ENCODE measurements around the gene NPB.

Gene NPB

GRCh38 chr17:81942167-81942553 lies 40.1 kb downstream of the NPB start:
- H3K27ac Mint-ChIP-seq (ENCODE audit: low read depth) = no peak overlapping the region

GRCh38 chr17:81944858-81945257 lies 42.8 kb downstream of the NPB start:
- Mint-ChIP-seq H3K4me3 (no peak overlapping the region), H3K27me3 (peaks cover 26% of the 10 kb centered on the region), H3K4me1 (no peaks in the 10 kb centered on the region), H3K9me3 (no peaks in the 10 kb centered on the region), H3K36me3 (ENCODE audit: insufficient read depth) (peaks cover 1% of the 10 kb centered on the region), H3K27ac (ENCODE audit: low read depth) (no peak overlapping the region)
- ATAC-seq (replicated peaks; ENCODE audit: extremely low read depth, poor library complexity, severe bottlenecking) (no peak), DNase-seq (ENCODE audit: low spot score in 2 of 2) (no peak)

More at GRCh38 chr17:81942167-81942553, 40.1 kb downstream of the NPB start:
- Mint-ChIP-seq H3K4me1 (peaks cover 5% of the 10 kb centered on the region), H3K27me3 (peaks cover 23% of the 10 kb centered on the region), H3K9me3 (no peaks in the 10 kb centered on the region), H3K4me3 (no peak overlapping the region), H3K36me3 (ENCODE audit: insufficient read depth) (peaks cover 1% of the 10 kb centered on the region)
- no peak for DNase-seq (ENCODE audit: low spot score in 2 of 2)
- ATAC-seq (replicated peaks; ENCODE audit: extremely low read depth, poor library complexity, severe bottlenecking) = no peak

GRCh38 chr17:81947189-81947588 lies 45.2 kb downstream of the NPB start, which contains the start of gene MYADML2:
Gene MYADML2, minus strand, starts transcription at chr17:81947233. Its CDS starts 5,492 bp downstream, at chr17:81941741.
- no peak for ATAC-seq (replicated peaks; ENCODE audit: extremely low read depth, poor library complexity, severe bottlenecking)
- Mint-ChIP-seq H3K4me3 (no peak within 1 kb of the TSS), H3K9me3 (no peaks in the 10 kb centered on the region), H3K4me1 (no peaks in the 10 kb centered on the region), H3K36me3 (ENCODE audit: insufficient read depth) (peaks cover 1% of the 10 kb centered on the region), H3K27ac (ENCODE audit: low read depth) (no peak within 1 kb of the TSS), H3K27me3 (peaks cover 15% of the 10 kb centered on the region)
- no peak for DNase-seq (ENCODE audit: low spot score in 2 of 2)

GRCh38 chr17:81948635-81949378 lies 46.8 kb downstream of the NPB start:
- Mint-ChIP-seq H3K4me3 (no peak overlapping the region), H3K27me3 (peaks cover 8% of the 10 kb centered on the region), H3K36me3 (ENCODE audit: insufficient read depth) (peaks cover 1% of the 10 kb centered on the region), H3K27ac (ENCODE audit: low read depth) (no peak overlapping the region), H3K4me1 (no peaks in the 10 kb centered on the region), H3K9me3 (no peaks in the 10 kb centered on the region)
- ATAC-seq (replicated peaks; ENCODE audit: extremely low read depth, poor library complexity, severe bottlenecking) (no peak), DNase-seq (ENCODE audit: low spot score in 2 of 2) (no peak)

GRCh38 chr17:81950501-81950900 lies 48.5 kb downstream of the NPB start:
- Mint-ChIP-seq H3K4me1 (no peaks in the 10 kb centered on the region), H3K4me3 (no peak overlapping the region), H3K27me3 (peaks cover 8% of the 10 kb centered on the region), H3K36me3 (ENCODE audit: insufficient read depth) (peaks cover 1% of the 10 kb centered on the region), H3K27ac (ENCODE audit: low read depth) (no peak overlapping the region), H3K9me3 (no peaks in the 10 kb centered on the region)
- DNase-seq (ENCODE audit: low spot score in 2 of 2) = no peak
- ATAC-seq (replicated peaks; ENCODE audit: extremely low read depth, poor library complexity, severe bottlenecking) = no peak

- ATAC-seq (replicated peaks; ENCODE audit: extremely low read depth, poor library complexity, severe bottlenecking) (no peak), DNase-seq (ENCODE audit: low spot score in 2 of 2) (no peak)
- no peaks in the 10 kb centered on the region for H3K9me3 Mint-ChIP-seq
- peaks cover 1% of the 10 kb centered on the region for H3K36me3 Mint-ChIP-seq (ENCODE audit: insufficient read depth)
- H3K4me1 Mint-ChIP-seq = no peaks in the 10 kb centered on the region
- H3K27ac Mint-ChIP-seq (ENCODE audit: low read depth) = no peak overlapping the region
- no peak overlapping the region for H3K4me3 Mint-ChIP-seq
- H3K27me3 Mint-ChIP-seq = peaks cover 5% of the 10 kb centered on the region
These were observed 50.0 kb downstream of the NPB start for GRCh38 chr17:81951785-81952684.

All from central memory CD8-positive, alpha-beta T cell (primary cell).